NOMO-1 (cell line): ENCODE measurements around the gene BDKRB1.

Experiments
- DNase-seq, 2 experiments: peaks; one replicate each; lab custom pipeline; 2025; ENCODE audit not compliant: unreplicated experiment in 2 of 2; lab: John Stamatoyannopoulos, UW

Gene BDKRB1

DNA sequence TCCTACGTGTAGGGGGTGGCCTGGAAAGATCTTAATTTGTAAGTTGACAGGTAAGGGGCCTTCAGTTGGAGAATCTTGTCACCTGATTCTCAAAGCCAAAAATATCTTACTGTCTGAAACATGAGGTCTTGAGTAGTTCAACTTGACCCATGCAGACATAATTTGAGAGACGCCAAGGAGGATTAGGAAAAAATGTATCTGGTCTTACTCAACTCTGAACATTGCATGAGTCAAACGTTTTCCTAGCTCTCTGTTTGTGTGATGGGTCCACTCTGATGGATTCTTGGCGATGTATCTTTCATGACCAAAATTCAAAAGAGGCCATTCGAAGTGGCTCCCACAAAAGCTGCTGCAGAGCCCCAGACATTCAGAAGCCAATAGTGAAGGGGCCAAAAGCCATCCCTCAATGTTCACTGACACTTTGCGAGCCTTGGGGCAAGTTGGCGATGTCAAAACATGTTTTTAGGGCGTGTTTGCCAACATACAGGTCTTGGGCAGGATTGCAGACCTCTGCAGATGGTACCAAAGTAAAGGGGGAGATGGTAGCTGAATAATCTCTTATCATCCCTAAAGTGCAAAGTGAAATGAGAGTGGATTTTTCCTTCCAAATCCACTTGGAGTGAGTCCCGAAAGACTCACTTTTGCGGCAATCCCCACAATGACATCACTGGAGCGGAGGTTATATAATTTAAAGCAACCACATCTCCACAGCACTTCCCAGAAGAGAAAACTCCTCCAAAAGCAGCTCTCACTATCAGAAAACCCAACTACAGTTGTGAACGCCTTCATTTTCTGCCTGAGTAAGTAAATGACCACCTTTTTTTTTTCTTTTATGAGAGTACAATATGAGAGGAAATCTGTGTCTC, at the start of gene BDKRB1:
Gene BDKRB1, plus strand, starts transcription at position 710 of the 866 bp plus-strand sequence. CDS start 7,473 bp downstream, outside the sequence.
- DNase-seq, result no peak

DNA sequence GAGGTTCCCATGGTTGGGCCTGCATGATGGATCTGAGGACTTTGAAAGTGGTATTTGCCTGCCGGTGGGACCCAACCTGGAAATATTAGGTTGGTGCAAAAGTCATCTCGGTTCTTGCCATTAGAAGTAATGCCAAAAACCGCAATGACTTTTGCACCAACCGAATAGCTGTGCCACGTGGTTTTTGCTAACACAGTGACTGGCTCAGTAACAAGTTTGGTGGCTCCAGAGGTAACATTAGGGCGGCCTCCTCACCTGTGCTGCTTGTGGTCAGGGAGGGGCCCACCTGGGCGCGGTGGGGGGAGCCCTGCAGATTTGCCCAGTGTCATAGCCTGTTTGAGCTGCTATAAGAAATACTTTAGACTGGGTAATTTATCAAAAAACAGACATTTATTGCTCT, 49.5 kb upstream of the BDKRB1 start:
- DNase-seq, result no peak

DNA sequence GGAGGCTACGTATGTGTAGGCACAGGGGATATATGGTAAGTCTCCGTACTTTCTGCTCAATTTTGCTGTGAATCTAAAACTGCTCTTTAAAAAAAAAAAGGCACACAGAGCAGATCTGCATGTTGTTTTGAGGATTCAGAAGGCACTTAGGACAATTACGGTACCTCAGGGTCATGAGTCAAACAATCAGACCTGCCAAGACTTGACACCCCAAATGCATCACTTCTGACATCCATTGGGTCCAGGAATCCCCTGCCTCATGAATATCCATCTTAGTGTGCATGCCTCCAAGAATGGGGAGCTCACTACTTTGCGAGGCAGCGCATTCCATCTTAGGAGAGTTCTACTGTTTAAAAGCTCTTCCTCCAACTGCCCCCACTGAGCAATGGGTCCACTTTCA, 48.3 kb upstream of the BDKRB1 start:
- DNase-seq, result no peak

DNA sequence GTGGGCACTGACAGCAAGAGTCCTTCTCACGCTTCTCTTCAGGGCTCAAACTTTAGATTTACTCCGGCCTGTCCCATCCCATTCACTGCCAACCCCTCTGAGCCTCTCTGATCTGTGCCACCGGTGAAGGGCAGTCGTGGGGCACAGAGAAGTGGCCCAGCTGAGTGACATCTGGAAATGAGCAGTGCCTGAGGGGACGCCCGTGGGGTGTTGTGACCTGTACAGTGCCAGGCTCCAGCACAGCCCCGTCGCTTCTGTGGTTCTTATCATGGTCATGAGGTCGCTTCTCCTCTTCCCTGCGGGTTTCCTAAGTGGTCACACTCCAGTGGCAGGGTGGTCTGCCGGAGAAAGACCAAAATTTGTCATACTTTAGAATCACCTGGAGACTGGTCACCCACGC, 47.3 kb upstream of the BDKRB1 start:
- DNase-seq, result no peak

DNA sequence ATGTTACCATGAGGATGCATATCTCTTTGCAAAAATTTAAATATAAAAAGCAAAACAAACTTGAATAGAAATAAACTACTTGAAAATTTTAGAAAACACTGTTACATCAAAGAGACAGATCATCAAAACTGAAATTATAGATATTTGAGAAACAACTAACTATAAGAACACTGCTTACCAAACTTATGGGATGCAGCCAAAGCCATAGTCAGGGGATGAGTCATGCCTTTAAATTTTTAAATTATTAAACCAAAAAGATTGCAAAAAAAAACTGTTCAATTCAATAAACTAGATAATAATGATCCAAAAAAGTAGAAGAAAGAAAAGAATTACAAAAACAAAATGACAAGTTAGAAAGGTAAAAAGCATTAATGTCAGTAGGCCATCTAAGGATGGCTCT, 43.9 kb upstream of the BDKRB1 start:
- DNase-seq, result no peak

DNA sequence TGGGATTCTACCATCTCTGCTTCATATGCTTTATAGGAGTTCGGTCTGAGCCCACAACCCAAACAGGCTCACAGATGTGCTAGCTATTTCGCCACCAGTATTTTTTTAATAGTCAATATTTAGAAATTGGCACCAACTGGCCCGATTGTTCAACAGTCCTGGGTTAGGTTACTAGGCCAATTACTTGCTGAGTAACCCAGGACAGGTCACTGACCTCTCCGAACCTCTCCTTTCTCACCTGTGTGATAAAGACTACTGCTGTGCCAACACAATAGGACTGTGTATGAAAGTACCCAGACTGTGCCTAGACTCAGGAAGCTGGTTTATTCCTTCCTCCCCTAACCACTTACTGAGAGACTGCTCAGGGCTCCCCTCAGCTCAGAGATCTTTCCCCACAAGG, 43.1 kb upstream of the BDKRB1 start:
- DNase-seq, result no peak

DNA sequence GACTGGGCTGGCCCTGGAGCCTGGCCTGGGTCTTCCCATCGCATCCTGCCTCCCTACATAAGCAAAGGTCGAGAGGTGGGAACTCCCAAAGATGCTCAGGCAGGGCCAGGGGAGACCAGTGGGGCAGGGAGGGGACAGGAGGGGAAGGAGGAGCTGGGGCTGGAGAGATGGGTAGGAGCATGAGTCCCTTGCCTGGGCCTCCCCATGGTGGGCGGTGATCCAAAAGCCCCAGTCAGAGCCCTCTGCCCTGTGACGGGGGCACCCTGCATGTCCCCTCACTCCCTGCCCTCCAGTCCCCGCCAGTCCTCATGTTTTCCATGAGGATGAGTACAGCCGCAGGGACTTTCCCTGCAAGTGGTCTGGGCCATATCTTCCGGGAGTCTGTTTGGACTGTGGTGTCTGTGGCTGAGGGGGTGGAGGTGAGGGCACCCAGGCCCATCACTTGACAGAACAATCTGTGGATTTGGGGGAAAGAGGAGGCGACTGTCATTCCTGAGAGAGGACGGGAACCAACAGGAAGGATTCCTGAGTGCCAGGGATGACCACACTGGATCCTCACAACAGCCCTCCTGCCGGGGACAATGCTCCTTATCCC, 42.0 kb upstream of the BDKRB1 start:
- DNase-seq, result no peak

DNA sequence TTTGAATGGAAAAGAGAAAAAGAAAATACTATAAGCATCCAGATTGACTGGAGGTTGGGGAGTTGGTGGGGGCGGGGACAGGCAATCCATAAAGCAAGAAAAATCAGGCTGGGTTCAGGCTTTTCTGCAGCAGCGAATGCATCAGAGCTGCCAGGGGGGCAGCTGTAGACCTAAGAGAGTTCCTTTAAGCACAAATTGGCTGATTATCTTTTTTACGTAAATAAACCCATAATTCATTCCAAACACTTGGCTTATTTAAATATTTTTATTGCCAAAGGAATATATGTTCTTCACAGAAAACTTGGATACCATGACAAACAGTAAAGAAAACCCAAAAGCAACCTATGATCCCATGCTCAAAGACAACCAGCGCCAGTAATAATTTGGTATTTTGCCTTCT, 41.2 kb upstream of the BDKRB1 start:
- no peak for DNase-seq

DNA sequence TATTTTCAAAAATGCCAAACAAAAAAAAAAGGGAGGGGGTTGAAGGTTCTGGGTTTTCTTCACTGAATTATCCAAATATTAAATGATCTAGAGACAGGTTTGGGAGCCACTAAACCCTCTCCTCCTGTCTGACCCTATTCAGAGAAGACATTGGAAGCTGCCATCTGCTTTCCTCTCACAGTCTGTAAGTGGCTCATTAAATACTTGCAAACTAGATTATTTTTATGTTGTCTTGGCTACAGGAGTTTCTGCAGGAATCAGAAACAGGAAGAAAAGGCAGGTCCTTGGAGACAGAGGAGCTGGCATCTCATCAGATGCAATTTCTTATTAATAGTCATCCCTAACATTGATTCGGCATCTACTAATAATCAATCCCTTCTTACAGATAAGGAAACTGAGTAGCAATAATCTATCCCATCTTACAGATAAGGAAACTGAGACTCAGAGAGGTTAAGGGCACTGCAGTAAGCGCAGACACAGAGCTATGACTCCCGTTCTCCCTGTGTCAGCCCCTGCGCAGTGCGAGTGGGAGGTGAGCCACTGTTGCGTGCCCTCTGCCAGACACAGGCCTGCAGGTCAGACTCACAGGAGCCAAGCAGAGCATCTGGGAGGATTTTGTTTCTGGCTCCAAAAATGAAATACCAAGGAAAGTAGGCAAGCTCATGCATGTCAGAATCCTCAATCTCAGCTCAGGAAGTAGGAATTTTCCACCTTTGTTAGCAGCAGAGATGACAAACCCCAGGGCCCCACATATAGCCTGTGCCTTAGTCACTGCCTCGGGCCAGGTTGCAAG, 40.4 kb upstream of the BDKRB1 start:
- DNase-seq, result no peak

DNA sequence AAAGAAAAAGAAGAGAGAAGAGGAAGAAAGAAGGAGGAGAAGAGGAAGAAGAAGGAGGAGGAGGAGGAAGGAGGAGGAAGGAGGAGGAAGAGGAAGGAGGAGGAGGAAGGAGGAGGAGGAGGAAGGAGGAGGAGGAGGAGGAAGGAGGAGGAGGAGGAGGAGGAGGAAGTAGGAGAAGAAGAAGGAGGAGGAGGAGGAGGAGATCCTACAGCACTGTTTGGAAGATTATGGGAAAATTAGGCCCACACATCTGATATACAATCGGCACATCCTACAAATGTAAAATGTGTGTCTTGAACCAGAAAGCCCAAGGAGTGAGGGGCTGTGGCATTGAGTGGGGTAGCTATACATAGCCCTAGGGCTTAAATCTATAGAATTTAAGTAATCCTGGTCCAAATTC, 39.4 kb upstream of the BDKRB1 start:
- no peak for DNase-seq

DNA sequence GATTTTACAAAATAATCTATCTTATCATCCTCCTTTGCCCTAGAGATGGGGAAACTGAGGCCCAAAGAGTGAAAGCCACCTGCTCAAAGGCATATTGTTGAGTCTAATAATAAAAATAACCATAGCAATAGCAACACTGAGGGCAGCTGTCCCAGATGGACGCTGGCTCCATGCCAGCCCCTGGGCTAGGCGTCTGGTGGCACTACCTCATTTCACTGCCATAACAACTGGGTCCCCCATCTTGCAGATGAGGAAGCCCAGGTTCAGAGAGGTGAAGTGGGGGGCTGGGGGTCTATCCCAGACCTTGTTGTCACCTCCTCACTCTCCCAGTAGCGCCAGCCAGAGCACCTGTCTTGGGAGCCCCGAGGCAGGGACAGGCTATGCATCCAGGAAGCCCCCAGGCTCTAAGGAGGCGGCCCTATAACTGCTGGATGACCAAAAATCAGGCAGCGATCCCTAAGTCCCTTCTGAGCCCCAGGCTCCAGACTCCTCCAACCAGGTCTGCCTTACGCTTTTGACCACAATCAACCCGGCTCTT, 38.6 kb upstream of the BDKRB1 start:
- no peak for DNase-seq

DNA sequence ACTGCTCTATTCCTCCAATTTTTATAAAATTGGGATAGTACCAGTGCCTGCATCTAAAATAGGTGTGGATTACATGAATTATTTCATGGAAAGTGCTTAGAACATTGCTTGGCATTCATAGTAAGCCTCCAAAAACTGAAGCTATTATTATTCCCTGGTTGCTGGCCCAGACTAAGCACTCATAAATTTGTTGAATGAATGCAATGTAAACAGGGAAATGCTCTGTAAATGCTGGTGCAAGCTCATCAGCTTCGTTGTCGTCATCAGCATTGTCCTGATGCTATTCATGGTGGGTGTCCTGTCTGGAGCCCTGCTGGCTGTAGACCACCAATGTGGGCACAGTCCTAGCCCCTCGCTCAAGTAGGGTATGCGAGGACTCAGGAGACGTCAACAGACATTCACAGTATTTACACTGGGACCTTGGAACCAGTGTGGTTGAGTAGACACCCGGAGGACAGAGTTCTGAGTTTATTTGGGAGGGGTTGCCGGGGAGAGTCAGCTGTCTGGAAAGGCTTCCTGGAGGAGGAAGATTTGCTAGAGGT, 34.8 kb upstream of the BDKRB1 start:
- no peak for DNase-seq

DNA sequence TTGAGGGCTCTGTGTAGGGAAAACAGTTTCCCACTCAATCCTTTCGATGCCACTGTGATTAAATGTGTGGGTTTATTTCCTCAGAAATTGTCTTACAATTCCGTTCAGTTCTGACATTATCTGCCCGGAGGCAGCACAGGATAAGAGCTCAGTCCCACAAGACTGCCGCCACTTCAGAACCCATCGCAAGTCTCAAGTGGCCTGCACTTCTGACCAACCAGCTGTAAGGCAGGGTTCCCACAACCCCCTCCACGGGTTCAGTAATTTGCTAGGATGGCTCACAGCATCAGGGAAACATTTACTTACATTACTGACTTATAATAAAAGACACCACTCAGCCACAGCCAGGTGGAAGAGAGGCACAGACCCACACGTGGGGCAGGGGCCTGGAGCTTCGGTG, 34.2 kb upstream of the BDKRB1 start:
- DNase-seq, result no peak

DNA sequence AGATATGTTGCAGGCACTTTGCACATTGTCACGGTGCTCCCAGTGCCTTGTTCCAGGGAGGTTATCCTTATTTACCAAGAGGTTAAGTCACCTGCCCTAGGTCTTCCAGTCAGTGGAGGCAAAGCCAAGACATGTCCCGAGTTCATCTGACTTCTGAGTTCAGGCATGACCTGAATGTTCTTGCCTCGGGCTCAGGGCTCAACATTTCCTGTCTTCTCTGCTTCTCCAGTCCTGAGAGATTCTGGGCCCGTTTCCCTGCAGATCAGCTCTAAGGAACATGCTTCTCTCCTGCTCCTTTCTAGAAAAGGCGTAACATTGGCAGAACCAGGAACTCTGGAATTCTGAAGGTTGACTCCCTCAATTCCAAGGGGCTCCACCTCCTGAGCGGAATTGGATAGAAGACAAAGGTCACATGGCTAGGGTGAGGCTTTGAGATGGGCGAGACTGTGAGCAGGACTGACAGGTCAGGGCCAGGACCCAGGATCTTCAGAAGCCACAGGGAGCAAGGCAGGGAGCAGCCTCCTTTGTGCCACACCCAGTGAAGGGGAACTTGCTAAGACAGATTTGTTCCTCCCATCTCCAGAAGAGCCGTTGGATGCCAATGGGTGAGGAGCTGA, 31.4 kb upstream of the BDKRB1 start:
- no peak for DNase-seq

DNA sequence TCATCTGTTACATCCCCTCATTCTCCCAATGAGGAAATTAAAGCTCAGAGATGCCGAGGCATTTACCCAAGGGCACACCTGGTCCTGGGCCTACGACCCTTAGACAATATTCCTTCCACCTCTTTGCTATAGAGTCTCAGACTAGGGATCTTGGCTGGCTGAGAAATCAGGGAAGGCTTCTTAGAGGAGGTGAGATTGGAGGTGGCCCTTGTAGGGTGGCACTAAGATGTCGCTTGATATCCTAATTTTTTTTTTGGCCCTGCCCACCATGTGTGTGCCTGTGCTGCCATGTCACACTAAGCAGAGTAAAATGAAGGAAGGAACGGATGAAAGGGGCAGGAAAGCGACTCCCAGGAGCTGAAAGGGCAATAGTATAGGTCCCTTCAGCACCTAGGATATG, 30.8 kb upstream of the BDKRB1 start:
- no peak for DNase-seq

DNA sequence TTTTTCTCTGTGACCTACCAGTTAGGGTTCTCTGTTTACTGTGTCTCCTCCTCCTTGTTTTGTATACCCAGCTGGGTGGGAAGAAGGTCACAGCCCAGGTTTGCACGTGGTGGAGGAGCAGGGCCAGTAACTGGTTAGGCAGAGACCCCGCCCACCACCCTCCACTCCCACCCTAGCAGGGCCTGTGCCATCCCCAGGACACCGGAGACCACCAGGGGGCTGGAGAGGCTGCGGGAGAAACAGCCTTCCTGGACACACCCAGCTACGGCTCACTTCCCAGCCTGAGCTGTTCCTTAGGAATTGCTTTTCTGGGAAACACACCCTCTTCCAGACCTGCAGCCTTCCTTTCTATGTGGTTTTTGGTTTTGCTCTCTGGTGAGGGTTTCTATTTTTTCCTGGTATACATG, 30.3 kb upstream of the BDKRB1 start:
- DNase-seq, result no peak

DNA sequence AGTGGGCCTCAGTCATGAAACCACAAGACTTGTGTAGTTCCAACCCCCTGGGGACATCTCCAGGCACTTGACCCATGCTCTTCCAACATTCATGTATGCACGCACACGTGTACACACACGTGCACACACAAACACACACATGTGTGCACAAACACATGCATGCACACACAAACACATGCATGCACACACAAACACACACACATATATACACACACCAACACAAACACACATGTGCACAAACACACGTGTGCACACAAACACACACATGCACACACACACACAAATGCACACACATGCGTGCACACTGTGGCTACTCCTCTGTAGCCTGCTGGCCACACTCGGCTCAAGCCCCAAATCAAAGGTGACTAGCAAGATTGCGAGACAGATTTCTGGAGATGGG, 28.6 kb upstream of the BDKRB1 start:
- DNase-seq, result no peak

DNA sequence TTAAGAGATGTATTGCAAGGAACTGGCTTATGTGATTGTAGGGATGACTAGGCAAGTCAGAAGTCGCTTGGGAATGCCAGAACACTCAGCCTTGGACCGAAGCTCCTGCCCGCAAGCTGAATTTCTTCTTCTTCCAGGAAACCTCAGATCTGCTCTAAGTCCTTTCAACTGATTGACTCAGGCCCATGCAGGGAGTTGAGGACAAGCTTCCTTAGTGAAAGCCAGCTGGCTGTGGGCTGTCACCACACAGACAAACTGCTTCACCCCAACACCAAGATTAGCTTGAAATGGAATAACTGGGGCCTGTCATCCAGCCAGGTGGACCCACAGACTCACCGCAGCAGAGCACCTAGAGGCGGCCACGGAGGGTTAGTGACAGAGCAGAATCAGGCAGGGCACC, 26.7 kb upstream of the BDKRB1 start:
- no peak for DNase-seq

DNA sequence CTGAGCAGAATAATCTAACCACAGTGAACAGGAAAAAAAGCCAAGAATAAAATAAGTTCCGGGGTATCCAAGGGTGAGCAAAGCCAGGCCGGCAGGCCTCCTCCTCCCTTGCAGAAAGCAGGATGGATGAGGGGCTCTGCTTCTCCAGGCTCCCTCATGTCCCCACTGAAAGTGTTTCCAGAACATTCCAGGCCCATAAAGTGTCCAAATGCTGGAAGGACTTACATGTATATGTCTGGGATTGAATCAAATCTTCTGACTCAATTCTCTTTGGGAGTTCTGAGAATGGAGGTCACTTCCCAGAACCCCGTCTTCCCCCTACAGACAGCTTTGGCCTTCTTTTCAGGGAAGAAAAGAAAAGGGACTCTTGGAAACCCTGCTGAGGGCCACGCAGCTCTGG, 25.0 kb upstream of the BDKRB1 start:
- no peak for DNase-seq

DNA sequence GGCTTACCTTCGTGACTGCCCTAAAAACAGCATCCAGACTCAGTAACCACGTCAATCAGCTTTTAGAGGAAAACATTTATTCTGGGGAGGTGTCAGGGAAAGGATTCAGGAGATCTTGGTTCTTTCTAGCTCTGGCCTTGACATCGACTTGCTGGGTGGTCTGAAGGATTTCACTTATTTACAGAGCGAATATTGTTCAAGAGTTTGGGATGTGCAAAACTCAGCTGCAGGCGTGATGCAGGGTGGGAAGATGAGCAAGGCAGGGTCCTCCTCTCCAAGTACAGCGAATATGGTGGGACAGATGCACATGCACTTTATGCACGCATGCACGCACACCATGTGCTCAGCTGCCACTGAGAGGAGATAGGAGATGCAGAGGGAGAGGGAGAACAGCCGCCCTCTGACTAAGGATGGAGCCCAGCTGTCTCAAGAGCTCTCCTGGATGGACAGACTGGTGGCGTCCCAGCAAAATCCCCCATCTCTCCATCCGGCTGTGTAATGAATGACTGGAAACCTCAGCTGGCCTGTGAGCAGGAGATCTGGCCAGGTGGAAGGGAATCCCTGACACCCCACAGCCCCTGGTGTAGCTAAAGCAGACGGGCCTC, 24.4 kb upstream of the BDKRB1 start:
- DNase-seq, result no peak
